Mesendoderm (in vitro differentiated cells): Measurements from ENCODE around the gene LRRC7.
A peak's percentile ranks its signal among the peaks of the same experiment; 100 is the strongest.

Experiments used
- DNase-seq: peaks from one replicate; pipeline ENCODE4 v3.0.0; 2013
- H2AK5ac ChIP-seq: 2 replicates; pipeline ENCODE4 v1.6.1; 2013; ENCODE audit warnings: low read length, inconsistent platforms
- H2BK120ac ChIP-seq: 2 replicates; pipeline ENCODE4 v1.6.1; 2013; ENCODE audit warnings: low read depth, mild to moderate bottlenecking, low read length, moderate library complexity, mixed read lengths
- H2BK15ac ChIP-seq: replicated peaks from 2 replicates; pipeline ENCODE4 v1.6.1; 2013; ENCODE audit warnings: low read depth, mild to moderate bottlenecking, moderate library complexity
- H2BK5ac ChIP-seq: 2 replicates; pipeline ENCODE4 v1.6.1; 2013; ENCODE audit warnings: low read length, inconsistent platforms
- H3K18ac ChIP-seq: 2 replicates; pipeline ENCODE4 v1.6.1; 2013; ENCODE audit warnings: mild to moderate bottlenecking, low read length, mixed read lengths
- H3K23ac ChIP-seq: one replicate; pipeline ENCODE4 v1.6.1; 2013; ENCODE audit warnings: low read length
- H3K27ac ChIP-seq: 2 replicates; pipeline ENCODE4 v1.5.1; 2013; ENCODE audit warnings: low read depth, mild to moderate bottlenecking, inconsistent platforms, low read length, moderate library complexity
- H3K27me3 ChIP-seq: 2 replicates; pipeline ENCODE4 v1.6.1; 2013; ENCODE audit warnings: low read length, control low read depth, mild to moderate bottlenecking, inconsistent platforms; ENCODE audit not compliant: insufficient read depth, poor library complexity
- H3K36me3 ChIP-seq: 2 replicates; pipeline ENCODE4 v1.6.1; 2013; ENCODE audit warnings: low read length, inconsistent platforms; ENCODE audit not compliant: control insufficient read depth, insufficient read depth
- H3K4ac ChIP-seq: one replicate; pipeline ENCODE4 v1.6.1; 2013; ENCODE audit warnings: low read depth, mild to moderate bottlenecking, low read length, moderate library complexity
- H3K4me1 ChIP-seq: 2 replicates; pipeline ENCODE4 v1.6.1; 2013; ENCODE audit warnings: low read depth, low read length, inconsistent platforms; ENCODE audit not compliant: control insufficient read depth
- H3K4me2 ChIP-seq: 2 replicates; pipeline ENCODE4 v1.6.1; 2013; ENCODE audit warnings: low read length
- H3K4me3 ChIP-seq: 2 replicates; pipeline ENCODE4 v1.5.1; 2013; ENCODE audit warnings: mild to moderate bottlenecking, low read length
- H3K56ac ChIP-seq: one replicate; pipeline ENCODE4 v1.6.1; 2013; ENCODE audit warnings: low read length
- H3K79me1 ChIP-seq: 2 replicates; pipeline ENCODE4 v1.6.1; 2013; ENCODE audit warnings: low read length, inconsistent platforms
- H3K79me2 ChIP-seq: 2 replicates; pipeline ENCODE4 v1.6.1; 2013; ENCODE audit warnings: mild to moderate bottlenecking, low read length; ENCODE audit not compliant: control insufficient read depth, insufficient read depth
- H3K9ac ChIP-seq: 2 replicates; pipeline ENCODE4 v1.6.1; 2013; ENCODE audit warnings: low read length, inconsistent platforms
- H4K5ac ChIP-seq: one replicate; pipeline ENCODE4 v1.6.1; 2013; ENCODE audit warnings: low read length
- H4K8ac ChIP-seq: one replicate; pipeline ENCODE4 v1.6.1; 2013; ENCODE audit warnings: low read depth, mild to moderate bottlenecking, control low read depth, low read length, moderate library complexity
- WGBS: extraction: QIAGEN DNeasy Blood & Tissue Kit; methylation state at CpG from one replicate; pipeline ENCODE4 v1.1.7; 2013; ENCODE audit warnings: low lambda C conversion rate, missing lambda C conversion rate; ENCODE audit not compliant: insufficient coverage; ENCODE audit errors: extremely low coverage; 5-methylcytosine and 5-hydroxymethylcytosine counted together

LRRC7 gene

DNA sequence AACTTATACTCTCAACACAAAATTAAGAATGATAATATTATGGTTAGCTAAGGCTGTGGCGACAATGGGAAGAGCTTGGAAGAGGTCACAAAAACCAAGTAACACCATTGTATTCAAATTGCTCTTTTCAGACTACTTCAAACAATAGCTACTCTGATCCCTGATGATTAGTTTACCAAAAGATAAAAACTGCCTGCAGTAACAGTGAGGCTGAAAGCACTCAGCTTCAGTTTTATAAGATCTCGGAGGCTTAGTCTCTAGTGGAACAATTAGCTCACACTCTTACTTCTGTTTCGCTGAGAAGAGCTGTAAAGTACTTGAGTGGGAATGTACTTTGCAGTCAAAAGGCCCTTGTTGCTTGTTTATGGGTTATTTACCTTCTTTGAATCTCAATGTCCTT, 278.5 kb downstream of the LRRC7 start:
- Histone ChIP-seq H3K27ac (no peak overlapping the region), H3K27me3 (no peaks in the 10 kb centered on the region), H3K4ac (no peak overlapping the region), H3K36me3 (no peaks in the 10 kb centered on the region), H2AK5ac (no peak overlapping the region), H4K8ac (no peak overlapping the region), H4K5ac (no peak overlapping the region), H2BK5ac (no peak overlapping the region), H3K9ac (no peak overlapping the region), H3K23ac (no peak overlapping the region), H2BK15ac (no peak overlapping the region), H3K79me2 (no peaks in the 10 kb centered on the region), H3K79me1 (no peaks in the 10 kb centered on the region), H3K4me3 (no peak overlapping the region), H3K4me1 (no peaks in the 10 kb centered on the region), H3K4me2 (no peak overlapping the region), H3K56ac (no peak overlapping the region), H2BK120ac (no peak overlapping the region), H3K18ac (no peak overlapping the region)
- peak; percentile 86 for DNase-seq
- WGBS = no CpG with 5 or more reads among the region's 3 CpGs

DNA sequence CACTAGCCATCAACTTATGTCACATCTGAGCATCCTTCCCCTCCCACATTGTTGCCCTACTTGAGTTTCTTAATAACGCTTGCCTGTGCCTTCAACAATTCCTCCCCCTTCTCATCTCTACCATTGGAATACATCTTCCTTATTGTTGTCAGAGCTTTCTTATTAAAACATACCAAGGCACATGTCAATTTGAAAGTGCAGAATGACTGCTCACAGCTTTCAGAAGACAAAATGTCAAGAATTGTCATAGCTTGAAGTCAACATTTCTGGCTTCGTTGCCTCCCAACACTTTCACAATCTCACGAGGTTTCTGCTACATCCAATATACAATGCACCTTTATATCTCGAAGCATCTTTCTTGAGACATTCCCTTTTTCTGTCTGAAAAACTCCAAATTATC, 279.9 kb downstream of the LRRC7 start:
- DNase-seq = no peak
- WGBS = no CpG with 5 or more reads among the region's 4 CpGs
- no peak overlapping the region for H3K18ac ChIP-seq

GRCh38 chr1:69852151-69852550, 284.4 kb downstream of the LRRC7 start:
- Histone ChIP-seq H3K4me3 (no peak overlapping the region), H3K27ac (no peak overlapping the region), H3K4ac (no peak overlapping the region), H3K4me1 (no peaks in the 10 kb centered on the region), H2BK15ac (no peak overlapping the region), H4K5ac (no peak overlapping the region), H3K27me3 (no peaks in the 10 kb centered on the region), H3K79me2 (no peaks in the 10 kb centered on the region), H3K18ac (no peak overlapping the region), H3K56ac (no peak overlapping the region), H3K36me3 (no peaks in the 10 kb centered on the region), H2AK5ac (no peak overlapping the region), H3K4me2 (no peak overlapping the region), H2BK120ac (no peak overlapping the region), H3K23ac (no peak overlapping the region), H4K8ac (no peak overlapping the region), H3K9ac (no peak overlapping the region), H2BK5ac (no peak overlapping the region), H3K79me1 (no peaks in the 10 kb centered on the region)
- no CpG with 5 or more reads among the region's 4 CpGs for WGBS
- no peak for DNase-seq

More for the DNA sequence above, 279.9 kb downstream of the LRRC7 start:
- no peaks in the 10 kb centered on the region for H3K27me3 ChIP-seq
- H3K79me2 ChIP-seq = no peaks in the 10 kb centered on the region
- no peaks in the 10 kb centered on the region for H3K36me3 ChIP-seq
- H2BK15ac ChIP-seq = no peak overlapping the region
- no peak overlapping the region for H3K4me2 ChIP-seq
- no peak overlapping the region for H3K4ac ChIP-seq
- H3K4me1 ChIP-seq = no peaks in the 10 kb centered on the region
- no peak overlapping the region for H3K9ac ChIP-seq
- no peak overlapping the region for H3K56ac ChIP-seq
- no peak overlapping the region for H2AK5ac ChIP-seq
- no peak overlapping the region for H2BK5ac ChIP-seq
- H3K23ac ChIP-seq = no peak overlapping the region
- no peak overlapping the region for H4K8ac ChIP-seq
- H4K5ac ChIP-seq = no peak overlapping the region
- no peak overlapping the region for H2BK120ac ChIP-seq
- no peaks in the 10 kb centered on the region for H3K79me1 ChIP-seq
- H3K4me3 ChIP-seq = no peak overlapping the region
- H3K27ac ChIP-seq = no peak overlapping the region

- Histone ChIP-seq H4K8ac (no peak overlapping the region), H2AK5ac (no peak overlapping the region), H3K18ac (no peak overlapping the region), H3K9ac (no peak overlapping the region), H3K4me2 (no peak overlapping the region), H2BK120ac (no peak overlapping the region), H3K36me3 (no peaks in the 10 kb centered on the region), H3K27me3 (no peaks in the 10 kb centered on the region), H4K5ac (no peak overlapping the region), H3K4ac (no peak overlapping the region), H2BK15ac (no peak overlapping the region), H3K79me1 (no peaks in the 10 kb centered on the region), H3K4me1 (no peaks in the 10 kb centered on the region), H3K56ac (no peak overlapping the region), H3K79me2 (no peaks in the 10 kb centered on the region), H3K4me3 (no peak overlapping the region), H2BK5ac (no peak overlapping the region), H3K23ac (no peak overlapping the region), H3K27ac (no peak overlapping the region)
- no peak for DNase-seq
These were observed 285.0 kb downstream of the LRRC7 start for GRCh38 chr1:69852706-69853105.

DNA sequence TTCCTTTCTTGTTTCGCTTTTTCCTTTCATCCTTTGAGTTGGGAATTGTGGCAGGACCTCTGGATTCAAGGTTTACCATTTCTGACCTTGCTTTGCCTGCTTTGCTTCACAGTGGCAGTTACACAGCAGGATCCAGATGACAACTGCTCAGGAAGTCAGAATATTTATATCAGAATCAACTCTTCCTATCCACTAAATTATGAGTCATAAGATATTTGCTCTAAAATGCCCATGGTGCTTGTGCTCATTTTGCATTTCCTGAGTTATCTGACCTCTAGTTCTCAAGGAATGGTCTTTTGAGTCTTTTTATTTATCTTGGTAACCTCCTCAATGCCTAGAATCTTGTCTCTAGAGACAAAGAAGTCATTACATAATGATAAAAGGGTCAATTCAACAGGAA, 290.8 kb downstream of the LRRC7 start:
- WGBS = no CpG with 5 or more reads among the region's 1 CpG
- Histone ChIP-seq H3K23ac (no peak overlapping the region), H3K4me3 (no peak overlapping the region), H2BK5ac (no peak overlapping the region), H2BK15ac (no peak overlapping the region), H2AK5ac (no peak overlapping the region), H3K4ac (no peak overlapping the region), H3K4me1 (no peaks in the 10 kb centered on the region), H3K27ac (no peak overlapping the region), H3K18ac (no peak overlapping the region), H3K36me3 (no peaks in the 10 kb centered on the region), H2BK120ac (no peak overlapping the region), H3K79me1 (no peaks in the 10 kb centered on the region), H4K8ac (no peak overlapping the region), H3K79me2 (no peaks in the 10 kb centered on the region), H3K27me3 (no peaks in the 10 kb centered on the region), H3K4me2 (no peak overlapping the region), H3K9ac (no peak overlapping the region), H3K56ac (no peak overlapping the region), H4K5ac (no peak overlapping the region)
- DNase-seq = no peak

DNA sequence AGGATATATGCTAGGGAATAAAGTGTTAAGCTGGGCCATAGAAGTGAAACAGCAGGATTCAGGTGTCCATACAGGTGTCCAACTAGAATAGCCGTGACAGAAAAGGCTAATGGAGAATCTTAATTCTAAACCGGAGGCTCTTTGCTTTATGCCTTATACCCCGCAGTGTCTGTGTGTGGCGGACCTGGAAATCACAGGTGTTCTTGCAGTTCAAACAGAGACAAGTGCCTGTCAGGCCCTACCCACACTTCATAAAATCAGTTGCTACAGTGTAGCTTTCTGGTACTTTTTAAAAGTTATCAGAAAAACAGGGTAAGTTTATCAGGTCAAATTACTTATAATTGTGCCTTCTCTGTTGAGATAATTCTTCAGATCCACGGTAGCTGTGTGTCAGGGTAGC, 293.9 kb downstream of the LRRC7 start:
- no peak overlapping the region for H4K8ac ChIP-seq
- no peak for DNase-seq
- H3K4me1 ChIP-seq = no peaks in the 10 kb centered on the region
- H3K4me3 ChIP-seq = no peak overlapping the region
- no peaks in the 10 kb centered on the region for H3K36me3 ChIP-seq
- no peaks in the 10 kb centered on the region for H3K79me2 ChIP-seq
- no peak overlapping the region for H3K56ac ChIP-seq
- H3K27ac ChIP-seq = no peak overlapping the region
- no peak overlapping the region for H4K5ac ChIP-seq
- no peak overlapping the region for H3K9ac ChIP-seq
- H3K18ac ChIP-seq = no peak overlapping the region
- H2BK15ac ChIP-seq = no peak overlapping the region
- H3K27me3 ChIP-seq = no peaks in the 10 kb centered on the region
- no peak overlapping the region for H2BK5ac ChIP-seq
- WGBS = no CpG with 5 or more reads among the region's 5 CpGs
- H3K4ac ChIP-seq = no peak overlapping the region
- no peak overlapping the region for H3K23ac ChIP-seq
- no peak overlapping the region for H3K4me2 ChIP-seq
- H2BK120ac ChIP-seq = no peak overlapping the region
- H2AK5ac ChIP-seq = no peak overlapping the region
- no peaks in the 10 kb centered on the region for H3K79me1 ChIP-seq
